Activated CD4-positive, alpha-beta T cell treated with anti-CD3 and anti-CD28 coated beads, Interleukin-2, amount 50 U/mL, for 4 hours (primary cell): Measurements from ENCODE around the gene STIM2.
"Not testable (repeated sequence)": the region's sequence is repeated elsewhere in the genome, so short reads cannot be mapped to it uniquely, and the experiment has no call there.

Experiments
- DNase-seq, 2 experiments: peaks; one replicate each; pipeline ENCODE4 v3.0.0-alpha.2; 2020

STIM2 gene

DNA sequence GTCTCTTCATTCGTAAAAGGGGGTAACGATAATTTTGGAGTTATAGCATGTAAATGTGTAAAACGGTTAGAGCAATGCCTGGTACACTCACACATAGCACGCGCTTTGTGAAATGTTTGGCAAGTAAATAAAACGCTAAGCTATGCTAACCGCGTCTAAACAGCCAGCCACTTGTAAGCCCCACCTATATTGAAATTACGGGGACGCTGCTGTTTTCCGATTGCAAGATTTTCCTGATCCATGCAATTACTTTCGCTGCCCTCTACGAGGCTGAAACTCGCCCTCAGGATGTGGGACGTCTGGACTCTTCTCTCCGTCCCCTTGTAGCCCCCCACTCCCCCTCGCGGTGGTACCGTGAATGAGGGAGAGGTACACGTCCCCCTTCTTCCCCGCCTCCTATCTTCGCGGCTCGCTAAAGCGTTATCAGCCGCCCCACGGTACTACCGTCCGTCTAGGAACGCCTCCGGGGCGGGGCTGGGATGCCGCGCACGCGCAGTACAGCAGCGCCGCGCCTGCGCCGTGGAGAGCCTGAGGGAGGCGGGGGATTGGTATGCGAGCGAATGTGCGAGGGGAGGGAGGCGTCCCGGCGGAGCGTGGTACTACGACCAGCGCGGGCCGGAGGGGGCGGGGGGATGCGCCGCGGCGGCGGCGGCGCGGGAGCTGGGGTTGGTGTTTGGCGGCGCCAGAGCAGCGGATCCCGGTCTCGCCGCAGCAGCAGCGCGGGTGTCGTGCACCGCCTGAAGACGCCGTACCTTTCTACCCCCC, at the start of gene STIM2:
STIM2 (plus strand) TSS at position 685 of the 765 bp plus-strand sequence.
- peak; percentile 95 to 96 for DNase-seq

DNA sequence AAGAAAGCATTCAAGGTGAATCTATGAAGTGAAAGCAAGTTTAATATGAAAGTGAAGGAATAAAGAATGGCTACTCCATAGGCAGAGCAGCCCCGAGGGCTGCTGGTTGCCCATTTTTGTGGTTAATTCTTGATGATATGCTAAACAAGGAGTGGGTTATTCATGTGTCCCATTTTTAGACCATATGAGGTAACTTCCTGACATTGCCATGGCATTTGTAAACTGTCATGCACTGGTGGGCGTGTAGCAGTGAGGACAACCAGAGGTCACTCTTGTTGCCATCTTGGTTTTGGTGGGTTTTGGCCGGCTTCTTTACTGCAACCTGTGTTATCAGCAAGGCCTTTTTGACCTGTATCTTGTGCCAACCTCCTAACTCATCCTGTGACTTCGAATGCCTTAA, 49.1 kb upstream of the STIM2 start:
- DNase-seq = not testable (repeated sequence)

DNA sequence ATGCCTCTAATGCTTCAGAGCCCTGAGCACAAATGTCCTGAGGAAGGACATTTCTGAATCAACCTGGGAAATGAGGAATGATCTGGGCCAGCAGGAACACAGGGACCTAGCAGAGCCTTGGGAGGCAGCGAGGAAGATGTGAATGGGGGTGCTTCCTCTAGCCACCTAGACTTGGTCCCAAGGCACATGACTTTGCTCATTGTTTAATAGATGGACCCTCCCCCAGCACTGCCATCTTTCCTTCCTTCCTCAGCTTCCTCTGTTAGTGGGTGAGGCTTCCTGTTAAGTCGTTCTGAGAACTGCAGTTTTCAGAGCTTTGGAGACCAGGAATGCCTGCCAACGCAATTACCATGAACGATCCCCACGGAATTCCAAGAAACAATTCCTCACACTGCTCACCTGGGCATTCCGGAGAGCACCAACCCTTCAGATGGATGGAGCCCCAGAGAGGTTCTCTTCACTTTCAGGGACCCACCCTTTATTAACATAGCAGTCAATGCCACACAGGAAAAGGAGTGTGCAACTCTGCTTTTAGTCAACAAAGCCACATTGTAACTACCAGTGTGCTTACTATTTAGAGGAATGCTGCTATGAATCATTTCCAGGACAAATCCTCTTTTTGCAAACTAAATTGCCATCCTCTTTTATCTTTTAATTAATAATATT, 48.5 kb upstream of the STIM2 start:
- no peak for DNase-seq

DNA sequence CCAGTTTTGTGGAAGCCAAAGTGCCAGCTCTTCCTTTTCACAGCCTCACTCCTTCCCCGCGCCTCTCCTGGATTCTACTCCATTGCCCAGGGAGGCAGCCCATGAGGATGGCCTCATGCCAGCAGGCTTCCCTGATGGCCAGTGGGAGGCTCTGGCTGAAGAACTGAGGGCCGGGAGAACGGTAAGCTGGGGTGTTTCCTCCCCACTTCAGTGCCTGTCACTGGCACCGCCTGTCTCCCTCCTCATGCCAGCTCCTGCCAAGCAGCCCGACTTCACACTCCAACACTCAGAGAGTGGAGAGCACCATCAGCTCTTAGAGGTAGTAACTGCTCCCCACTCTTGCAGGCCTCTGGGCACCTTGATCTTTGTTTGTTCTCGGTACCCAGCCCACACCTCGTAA, 46.9 kb upstream of the STIM2 start:
- no peak for DNase-seq

DNA sequence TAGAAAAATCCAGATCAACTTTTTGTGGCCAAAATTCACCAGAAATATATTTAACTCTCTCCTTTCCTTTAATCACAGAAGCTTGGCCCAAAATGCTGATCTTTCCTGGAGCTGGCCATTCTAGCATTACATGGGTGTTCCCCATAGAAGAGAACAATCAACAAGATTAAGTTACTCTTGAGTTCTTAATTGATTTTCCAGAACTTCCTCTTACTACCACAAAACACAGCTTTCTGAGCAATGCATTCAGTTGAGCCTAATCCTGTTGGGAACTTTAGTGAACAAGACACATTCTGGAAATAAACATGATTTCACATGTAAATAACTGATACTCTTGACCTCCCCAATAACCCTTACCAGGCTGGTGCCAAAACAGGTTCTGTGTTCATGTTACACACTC, 45.4 kb upstream of the STIM2 start:
- DNase-seq = no peak

DNA sequence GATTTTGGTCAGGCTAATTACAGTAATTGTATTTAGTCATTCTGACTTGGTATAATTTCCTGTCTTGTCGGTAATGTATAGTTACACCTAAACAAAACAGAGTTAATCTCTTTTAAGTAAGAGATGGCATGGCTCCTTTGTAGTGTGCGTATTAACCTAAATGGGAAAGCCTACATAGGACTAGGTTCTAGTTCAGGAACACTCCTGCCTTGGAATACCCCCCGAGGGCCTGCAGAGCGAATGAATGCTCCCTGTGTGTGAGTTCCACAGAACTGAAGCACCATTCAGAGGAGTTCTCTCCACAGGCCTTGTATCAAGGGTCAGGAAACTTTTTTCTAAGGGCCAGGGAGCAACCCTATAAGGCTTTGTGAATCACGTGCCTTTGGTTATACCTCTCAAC, 44.9 kb upstream of the STIM2 start:
- no peak for DNase-seq

DNA sequence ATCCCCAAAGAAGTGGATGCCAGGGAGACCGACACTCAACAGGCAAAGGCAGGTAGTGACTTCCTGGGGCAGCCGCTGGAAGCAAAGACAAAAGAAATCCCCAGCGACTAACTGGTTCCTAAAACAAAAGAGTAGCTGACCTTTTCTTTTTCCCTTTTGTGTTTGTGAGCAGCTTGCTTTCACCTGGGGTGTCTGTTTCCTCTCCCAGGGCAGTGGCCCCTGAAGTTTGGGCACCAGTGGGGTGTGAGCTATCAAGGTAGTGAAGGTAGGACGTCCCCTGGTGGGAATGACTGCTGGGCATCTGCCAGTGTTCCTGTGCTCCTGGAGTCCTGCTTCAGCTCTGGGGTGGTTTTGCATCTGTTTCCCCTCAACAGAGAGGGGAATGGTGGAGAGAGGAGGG, 41.6 kb upstream of the STIM2 start:
- no peak for DNase-seq

DNA sequence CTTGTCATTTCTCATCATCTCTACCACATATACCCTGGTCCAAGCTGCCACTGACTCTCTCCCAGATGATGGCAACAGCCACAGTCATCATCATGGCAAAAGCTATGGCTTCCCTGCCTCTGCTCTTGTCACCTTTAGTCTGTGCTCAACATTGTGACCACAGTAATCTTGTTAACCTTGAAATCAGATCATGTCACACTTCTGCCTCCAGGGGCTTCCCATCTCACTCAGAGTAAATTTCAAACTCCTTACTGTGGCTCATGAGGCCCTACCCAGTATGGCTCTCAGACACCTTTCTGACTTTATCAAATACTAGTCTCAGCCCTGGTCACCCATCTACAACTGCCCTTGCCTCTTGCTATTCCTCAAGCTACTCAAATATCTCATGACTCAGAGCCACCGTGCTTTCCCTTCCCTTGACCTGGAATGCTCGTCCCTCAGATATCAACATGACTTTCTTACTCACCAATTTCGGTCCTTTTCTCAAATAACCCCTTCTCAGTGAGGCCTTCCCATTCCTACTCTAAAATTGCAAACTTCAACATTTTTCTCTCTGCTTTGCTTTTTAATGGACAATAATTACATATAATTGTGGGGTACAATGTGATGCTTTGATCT, 41.1 kb upstream of the STIM2 start:
- DNase-seq = no peak

DNA sequence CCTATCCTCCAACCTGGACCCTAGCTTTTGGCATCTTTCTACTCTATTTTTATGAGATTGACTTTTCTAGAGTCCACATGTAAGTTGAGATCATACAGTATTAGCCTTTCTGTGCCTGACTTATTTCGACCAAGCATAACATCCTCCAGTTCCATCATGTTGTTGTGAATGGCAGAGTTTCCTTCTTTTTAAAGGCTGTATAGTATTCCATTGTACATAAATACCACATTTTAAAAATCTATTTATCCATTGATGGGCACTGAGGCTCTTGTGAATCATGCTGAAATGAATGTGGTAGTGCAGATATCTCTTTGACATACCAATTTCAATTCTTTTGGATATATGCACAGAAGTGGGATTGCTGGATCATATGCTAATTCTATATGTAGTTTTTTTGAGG, 40.3 kb upstream of the STIM2 start:
- no peak for DNase-seq

DNA sequence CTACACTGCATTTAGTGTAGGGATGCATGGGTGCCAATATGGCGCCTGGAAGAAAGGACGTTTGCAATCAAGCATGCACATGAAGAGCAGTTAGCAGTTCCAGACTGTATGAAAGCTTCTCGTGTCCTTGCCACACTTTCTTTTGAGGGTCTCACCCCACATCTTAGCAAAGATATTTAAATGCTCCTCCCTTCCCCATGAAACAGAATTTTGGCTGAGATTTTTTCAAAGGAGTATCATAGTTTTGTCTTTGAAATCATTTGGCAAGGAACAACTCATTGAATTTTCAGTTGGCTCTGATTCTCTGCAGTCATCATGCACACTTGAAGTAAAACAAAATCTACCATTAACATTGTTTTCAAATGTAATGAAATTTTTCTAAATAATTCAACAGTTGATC, 39.6 kb upstream of the STIM2 start:
- no peak for DNase-seq

DNA sequence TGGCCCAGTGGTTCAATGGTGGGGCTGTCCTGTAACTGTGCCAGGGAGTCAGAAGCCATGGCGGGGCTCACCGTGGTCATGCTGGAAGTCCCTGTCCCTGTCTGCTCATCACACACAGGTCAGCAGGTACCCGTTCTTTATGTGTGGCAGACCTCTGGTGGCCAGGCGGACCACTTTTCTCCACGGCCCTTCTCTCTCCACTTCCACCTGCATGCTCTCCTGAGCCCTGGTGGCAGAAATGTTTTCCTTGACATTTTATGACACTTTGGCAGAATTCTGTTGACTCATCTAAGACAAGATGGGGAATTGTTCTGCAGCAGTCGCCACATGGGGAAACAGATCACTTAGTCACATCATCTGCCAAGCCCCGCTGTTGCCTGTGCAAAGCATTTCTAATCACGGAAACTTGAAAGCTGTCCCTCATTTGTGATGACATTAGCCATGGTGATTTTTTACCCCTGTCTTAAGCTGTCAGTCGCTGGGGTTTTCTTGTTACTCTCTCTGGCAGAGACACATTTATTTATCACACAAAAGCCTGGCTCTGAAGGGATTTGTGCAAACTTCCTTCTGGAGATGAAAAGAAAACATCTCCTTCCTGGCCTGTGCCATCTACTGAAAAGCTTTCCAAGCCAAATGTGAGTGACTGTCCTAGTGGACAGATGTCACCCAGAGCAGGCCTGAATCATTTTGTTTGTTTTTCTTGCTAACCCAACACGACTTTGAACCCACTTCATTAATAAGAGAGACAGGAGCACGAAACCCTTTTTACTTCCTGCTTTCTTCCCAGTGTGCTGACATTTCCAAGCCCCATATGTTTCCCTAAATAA, 38.8 kb upstream of the STIM2 start:
- DNase-seq = no peak

DNA sequence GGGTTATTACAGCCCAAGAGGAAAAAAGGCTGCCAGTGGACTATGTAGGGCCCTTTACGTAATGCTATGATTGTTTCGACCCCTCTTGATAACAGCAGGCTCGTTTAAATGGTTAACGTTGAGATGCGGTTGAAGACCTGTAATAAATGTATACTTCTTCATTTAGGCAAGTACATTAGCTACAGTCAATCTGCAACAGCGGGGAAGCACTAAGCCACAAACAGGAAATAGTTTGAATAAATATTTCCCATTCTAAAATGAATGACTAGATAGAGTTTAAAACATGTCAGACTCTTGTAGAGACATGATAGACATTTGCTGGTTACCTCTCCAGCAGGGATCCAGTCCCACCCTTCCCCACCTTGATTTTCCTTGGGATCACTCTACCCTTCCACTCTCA, 38.1 kb upstream of the STIM2 start:
- no peak for DNase-seq

DNA sequence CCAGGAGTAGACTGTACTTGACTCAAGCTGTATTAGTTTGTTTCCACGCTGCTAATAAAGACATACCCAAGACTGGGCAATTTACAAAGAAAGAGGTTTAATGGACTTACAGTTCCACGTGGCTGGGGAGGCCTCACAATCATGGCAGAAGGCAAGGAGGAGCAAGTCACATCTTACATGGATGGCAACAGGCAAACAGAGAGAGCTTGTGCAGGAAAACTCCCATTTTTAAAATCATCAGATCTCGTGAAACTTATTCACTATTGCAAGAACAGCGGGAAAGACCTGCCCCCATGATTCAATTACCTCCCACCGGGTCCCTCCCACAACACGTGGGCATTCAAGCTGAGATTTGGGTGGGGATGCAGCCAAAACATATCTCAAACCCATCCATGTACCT, 37.7 kb upstream of the STIM2 start:
- DNase-seq = not testable (repeated sequence)

DNA sequence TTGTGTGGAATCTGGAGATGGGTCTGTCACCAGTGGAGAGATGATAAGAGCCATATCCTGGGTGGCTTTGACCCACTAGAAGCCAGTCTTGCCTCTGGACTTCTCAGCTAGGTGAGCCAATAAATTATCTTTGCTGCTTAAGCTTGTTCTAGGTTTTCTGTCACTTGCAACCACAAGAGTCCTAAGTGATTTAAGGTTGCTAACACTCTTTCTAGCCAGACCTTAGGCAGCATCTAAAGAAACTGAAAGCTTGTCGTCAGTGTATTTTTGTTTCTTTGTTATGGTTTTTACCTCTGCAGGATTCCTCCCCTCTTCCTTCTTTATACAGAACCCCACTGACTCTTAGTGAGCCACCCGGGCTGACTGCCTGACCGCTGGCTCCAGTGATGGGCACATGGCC, 37.1 kb upstream of the STIM2 start:
- no peak for DNase-seq

DNA sequence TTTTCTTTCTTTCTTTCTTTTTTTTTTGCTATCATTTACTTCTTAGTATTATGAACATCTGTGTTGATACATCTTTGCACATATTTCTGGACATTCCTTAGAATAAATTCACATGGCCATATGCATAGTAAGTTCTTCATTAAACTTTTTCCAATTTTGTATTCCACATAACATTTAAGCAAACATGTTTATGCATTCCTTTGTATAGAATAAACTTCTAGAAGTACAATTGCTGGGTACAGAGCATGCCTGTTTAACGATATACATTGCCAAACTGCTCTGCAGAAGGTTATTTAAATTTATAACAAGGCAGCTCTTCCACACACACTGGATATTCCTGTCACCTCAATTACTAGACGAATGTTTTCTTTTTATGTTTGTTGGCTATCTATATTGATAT, 36.0 kb upstream of the STIM2 start:
- no peak for DNase-seq

DNA sequence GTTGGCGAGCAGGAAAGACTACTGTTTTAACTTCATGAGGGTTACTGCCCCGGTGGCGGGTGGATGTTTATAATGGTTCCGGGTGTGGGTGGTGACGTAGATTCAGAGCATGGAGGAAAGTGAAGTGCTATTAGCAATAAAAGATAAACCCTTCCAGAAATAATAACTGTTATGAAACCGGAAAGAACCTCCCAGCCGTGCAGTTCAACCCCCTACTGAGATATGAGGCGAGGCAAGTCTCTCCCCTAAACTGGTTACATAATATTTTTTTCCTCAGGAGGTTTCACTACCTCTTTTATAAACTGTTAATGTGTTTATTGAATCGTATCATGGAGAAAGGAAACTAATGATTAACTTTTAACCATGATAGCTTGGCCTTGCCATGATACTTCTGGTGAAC, 33.9 kb upstream of the STIM2 start:
- no peak for DNase-seq

DNA sequence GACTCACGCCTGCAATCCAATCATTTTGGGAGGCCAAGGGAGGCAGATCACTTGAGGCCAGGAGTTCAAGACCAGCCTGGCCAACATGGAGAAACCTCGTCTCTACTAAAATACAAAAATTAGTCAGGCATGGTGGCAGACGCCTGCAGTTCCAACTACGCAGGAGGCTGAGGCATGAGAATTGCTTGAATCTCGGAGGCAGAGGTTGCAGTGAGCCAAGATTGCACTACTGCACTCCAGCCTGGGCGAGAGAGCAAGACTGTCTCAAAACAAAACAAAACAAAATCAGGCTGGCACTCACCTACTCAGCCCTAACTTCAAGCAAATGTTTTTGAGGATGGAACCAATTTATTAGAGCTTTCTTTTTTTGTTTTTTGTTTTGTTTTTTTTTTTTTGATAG, 33.3 kb upstream of the STIM2 start:
- DNase-seq = not testable (repeated sequence)

DNA sequence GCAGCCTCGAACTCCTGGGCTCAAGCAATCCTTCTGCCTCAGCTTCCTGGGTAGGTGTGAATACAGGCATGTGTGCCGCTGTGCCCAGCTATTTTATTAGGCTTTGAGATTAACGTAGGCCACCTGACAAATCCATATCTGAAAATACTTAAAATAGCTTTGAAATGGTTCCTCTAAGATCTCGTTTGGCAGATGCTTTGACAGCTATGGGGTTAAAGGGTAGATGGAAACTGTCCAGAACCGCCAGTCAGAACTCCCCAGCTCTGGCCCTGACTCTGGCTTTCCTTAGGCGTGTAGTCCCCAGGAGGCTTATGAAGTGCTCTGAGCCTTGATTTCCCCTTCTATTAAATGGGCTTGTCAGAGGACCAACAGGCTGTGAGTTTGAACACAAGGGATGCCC, 32.8 kb upstream of the STIM2 start:
- DNase-seq = no peak

DNA sequence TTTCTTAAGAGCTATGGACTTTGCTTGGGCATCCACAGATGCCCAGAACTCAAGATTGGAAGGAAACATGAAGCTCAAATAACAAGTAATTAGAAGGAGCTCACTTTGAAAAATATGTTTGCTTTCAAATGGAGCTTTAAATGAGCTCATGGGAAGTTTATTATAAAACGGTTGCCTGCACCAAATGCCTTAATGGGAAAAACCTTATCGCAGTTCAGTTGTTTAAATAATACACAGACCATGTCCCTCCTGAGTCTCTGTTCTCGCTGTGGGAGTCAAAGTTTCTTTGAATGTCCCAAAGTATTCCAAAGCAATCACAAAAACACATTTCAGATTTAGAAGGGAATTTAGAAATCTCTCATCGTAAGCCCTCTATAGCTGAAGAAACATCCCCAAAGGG, 31.6 kb upstream of the STIM2 start:
- DNase-seq = no peak

DNA sequence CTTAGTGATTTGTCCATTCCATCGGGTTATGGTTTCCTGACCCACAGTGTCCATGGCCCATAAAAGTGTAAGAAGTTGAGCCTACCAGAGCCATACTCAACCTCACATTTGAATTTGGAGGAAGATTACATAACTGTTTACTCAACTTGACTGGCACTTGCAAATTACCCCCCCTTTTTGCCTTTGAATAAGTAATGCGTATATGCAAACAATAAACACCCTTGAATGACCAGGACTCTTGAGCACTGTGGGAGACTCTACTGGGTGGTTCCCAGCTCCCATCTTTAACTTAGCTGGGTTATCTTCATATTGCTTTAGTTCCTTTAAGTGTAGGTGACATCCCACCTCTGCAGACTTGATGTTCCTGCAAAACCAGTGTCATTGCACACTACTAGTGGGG, 30.6 kb upstream of the STIM2 start:
- DNase-seq = no peak

DNA sequence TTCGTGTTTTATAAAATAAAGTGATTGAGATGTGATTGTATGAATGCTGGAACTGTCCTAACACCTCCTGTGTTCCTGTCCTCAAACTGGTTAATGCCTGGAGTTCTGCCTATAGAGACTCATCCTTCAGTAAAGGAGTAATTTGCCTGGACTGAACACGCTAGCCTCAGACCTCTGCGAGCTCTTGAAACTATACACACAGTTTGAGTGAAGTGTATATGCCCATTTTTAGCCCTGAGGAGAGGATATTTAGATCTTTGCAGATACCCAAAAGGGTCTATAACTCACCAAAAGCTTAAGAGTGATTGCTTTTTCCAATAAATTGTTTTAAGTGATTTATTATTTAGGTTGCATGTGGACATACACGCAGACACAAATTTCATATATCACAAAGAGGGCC, 29.9 kb upstream of the STIM2 start:
- no peak for DNase-seq

DNA sequence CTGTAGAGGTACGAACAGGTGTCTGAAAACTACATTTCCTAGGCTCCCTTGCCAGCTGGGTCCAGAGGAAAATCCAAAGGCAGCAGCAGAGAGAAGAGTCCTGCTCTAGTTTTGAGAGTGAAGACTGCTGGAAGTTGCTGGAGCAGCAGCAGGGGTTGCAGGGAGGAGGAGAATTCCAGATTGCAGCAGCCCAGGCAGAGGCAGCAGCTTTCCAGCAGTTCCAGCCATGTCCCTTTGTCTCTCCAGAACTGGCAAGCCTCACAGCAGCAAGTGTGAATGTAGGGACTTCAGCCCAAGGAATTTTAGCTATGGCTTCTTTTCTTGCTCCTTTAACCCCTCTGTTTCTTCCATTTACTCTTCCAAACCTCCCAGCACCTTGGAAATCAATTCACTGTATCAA, 24.1 kb upstream of the STIM2 start:
- DNase-seq = no peak
